Subcutaneous adipose tissue (tissue), 4 donors: ENCODE measurements around the gene ARFGEF2. TPM values are rescaled to one million over a fixed set of nuclear protein-coding genes. Genes with fewer than 3 reads are reported as not detected.

Source experiments
- total RNA-seq, 4 donors: library from RNA; depleted of rRNA; stranded (reverse); fragments of >200 nt; gene quantifications; one replicate each; pipeline ENCODE4 v1.1.0, GENCODE V29; 2016
- TF ChIP-seq, protein P1 (sequence below): fragments of 450-650 bp; IDR thresholded peaks from one replicate; pipeline ENCODE4 v1.5.1; 2016; ENCODE audit warnings: low read depth, mild to moderate bottlenecking, control low read depth, antibody characterized with exemption, moderate library complexity

Gene ARFGEF2
- total RNA-seq, 4 donors from 2014 or later, result 30.8 to 40.1 (median 35.5) TPM

DNA sequence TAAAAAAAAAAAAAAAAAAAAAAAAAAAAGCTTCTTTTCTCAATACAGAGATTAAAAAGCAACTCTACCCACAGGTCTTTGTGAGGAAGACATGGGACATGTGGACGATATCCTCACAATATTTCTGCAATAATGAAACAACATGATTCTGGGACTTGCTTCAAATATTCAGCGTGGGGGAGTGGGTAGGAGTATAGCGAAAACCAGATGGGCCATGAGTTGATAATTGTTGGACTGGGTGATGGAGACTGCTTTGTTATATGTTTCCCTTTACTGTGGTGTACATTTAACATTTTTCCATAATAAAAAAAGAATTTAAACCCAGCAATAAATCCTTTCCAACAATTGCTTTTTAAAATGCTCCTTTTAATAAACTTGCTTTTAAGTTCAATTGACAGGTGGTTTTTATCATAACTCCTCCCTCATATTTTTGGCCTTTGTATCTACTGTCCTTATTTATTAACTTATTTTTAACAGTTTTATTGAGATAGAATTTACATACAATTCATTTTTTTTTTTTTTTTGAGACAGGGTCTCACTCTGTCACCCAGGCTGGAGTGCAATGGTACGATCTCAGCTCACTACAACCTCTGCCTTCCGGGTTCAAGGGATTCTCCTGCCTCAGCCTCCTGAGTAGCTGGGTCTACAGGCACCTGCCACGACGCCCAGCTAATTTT, 40.4 kb upstream of the ARFGEF2 start:
- TF ChIP-seq, protein P1, sequence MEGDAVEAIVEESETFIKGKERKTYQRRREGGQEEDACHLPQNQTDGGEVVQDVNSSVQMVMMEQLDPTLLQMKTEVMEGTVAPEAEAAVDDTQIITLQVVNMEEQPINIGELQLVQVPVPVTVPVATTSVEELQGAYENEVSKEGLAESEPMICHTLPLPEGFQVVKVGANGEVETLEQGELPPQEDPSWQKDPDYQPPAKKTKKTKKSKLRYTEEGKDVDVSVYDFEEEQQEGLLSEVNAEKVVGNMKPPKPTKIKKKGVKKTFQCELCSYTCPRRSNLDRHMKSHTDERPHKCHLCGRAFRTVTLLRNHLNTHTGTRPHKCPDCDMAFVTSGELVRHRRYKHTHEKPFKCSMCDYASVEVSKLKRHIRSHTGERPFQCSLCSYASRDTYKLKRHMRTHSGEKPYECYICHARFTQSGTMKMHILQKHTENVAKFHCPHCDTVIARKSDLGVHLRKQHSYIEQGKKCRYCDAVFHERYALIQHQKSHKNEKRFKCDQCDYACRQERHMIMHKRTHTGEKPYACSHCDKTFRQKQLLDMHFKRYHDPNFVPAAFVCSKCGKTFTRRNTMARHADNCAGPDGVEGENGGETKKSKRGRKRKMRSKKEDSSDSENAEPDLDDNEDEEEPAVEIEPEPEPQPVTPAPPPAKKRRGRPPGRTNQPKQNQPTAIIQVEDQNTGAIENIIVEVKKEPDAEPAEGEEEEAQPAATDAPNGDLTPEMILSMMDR, result no peak

DNA sequence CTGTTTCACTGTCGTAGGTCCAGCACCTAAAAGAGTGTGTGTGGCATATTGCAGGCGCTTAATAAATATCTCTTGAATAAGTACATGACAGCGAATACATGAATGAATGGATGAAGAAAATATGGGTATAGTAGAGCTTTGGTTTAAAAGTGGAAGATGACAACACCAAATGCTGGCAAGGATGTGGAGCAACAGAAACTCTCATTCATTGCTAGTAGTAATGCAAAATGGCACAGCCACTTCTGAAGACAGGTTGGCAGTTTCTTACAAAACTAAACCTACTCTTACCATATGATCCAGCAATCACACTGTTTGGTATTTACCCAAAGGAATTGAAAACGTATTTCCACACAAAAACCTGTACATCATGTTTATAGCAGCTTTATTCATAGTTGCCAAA, 36.3 kb upstream of the ARFGEF2 start:
- TF ChIP-seq, protein P1, result no peak

DNA sequence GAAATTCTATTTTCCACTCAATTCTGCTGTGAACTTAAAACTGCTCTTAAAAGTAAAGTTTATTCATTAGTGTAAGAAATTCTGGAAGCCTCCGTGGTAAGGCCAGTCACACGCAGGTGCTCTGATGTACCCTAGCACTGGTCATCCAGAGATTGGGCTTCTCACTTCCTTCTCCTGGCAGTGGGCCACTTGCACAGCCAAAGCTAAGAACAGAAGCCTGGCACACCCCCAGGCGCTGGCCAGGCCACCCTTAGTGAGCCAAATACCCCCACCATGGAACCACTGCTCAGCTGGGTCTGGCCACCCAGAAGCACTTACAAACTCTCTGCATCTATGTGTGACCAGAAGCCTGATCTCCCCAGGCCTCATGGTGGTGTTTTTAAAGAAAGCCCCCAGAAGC, 35.3 kb upstream of the ARFGEF2 start:
- TF ChIP-seq, protein P1, result no peak

DNA sequence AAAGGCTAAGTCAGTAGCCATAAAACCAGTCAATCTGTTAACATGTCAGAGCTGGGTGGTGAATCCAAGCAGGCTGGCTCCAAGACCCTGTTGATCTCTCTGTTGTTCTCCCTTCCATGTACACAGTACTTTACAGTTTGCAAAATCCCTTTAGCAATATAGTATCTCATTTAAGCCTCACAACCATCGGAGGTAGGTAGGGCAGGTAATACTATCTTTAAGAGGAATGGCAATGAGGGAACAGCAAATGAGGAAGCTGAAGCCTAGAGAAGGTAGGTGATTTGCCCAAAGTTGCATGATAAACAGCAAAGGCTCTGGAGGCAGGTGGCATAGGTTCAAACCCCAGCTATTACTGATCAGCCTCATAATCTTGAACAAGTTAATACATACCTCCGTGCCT, 34.7 kb upstream of the ARFGEF2 start:
- TF ChIP-seq, protein P1, result no peak

DNA sequence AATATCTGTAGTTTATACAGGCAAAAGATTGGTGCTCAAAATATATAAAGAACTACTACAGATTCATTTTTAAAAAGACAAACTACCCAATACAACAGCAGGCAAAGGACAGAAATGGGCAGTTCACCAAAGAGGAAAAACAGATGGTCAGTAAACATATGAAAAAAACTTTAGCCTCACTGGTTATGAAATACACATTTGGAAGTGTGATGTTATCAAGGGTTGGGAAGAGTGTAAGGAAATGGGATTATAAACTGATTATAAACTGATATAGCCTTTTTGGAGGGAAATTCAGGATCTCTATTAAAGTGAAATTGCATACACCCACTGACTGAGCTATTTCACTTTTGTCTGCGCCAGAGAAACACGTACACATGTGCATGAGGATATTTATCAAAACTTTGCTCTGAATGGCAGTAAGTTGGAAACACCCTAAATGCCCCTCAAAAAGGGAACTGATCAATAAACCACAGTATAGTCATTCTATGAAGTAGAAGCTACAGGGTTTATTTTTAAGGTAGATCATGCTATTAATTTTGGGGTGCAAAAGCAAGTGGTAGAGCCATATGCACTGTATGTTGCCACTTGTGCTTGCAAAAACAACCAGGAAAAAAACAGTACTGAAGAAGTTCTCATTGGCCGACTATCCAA, 32.2 kb upstream of the ARFGEF2 start:
- TF ChIP-seq, protein P1, result no peak

DNA sequence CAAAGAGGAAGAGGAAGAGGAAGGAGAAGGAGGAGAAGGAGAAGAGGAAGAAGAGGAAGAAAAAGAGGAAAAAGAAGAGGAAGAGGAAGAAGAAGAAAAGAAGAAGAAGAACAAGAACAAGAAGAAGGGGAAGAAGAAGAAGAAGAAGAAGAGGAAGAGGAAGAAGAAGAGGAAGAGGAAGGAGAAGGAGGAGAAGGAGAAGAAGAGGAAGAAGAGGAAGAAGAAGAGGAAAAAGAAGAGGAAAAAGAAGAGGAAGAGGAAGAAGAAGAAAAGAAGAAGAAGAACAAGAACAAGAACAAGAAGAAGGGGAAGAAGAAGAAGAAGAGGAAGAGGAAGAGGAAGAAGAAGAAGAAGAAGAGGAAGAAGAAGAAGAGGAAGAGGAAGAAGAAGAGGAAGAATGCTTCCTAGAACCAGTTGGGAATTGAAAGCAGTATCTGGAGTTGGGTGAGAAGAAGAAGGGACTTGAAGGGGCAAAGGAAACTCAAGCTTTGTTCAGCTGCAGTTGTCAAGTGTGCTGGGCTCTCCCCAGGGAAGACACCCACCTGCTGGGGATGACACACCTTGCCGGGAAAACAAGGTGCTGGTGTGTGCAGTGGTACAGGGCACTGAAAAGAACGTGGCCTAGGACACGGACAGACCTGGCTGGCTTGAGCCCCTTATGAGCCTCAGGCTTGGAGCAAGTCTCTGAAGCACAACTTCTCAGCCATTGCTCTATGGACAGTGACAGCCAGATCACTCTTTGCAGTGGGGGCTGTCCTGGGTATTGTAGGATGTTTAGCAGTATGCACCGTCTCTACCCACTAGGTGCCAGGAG, 30.1 kb upstream of the ARFGEF2 start:
- TF ChIP-seq, protein P1, result peak; percentile 48

DNA sequence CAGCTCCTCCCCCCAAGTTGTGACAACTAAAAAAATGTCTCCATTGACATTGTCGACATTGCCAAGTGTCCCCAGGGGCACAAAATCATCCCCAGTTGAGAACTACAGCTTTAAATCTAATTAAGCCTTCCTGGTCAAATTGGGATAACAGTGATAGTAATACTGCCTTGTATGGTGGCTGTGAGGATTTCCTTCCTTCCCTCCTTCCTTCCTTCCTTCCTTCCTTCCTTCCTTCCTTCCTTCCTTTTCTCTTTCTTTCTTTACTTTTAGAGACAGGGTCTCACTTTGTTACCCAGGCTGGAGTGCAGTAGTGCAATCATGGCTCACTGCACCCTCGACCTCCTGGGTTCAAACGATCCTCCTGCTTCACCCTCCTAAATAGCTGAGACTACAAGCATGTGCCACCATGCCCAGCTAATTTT, 29.5 kb upstream of the ARFGEF2 start:
- TF ChIP-seq, protein P1, result no peak
